Measurements from ENCODE around the gene RHBDD1.

RHBDD1 gene

DNA sequence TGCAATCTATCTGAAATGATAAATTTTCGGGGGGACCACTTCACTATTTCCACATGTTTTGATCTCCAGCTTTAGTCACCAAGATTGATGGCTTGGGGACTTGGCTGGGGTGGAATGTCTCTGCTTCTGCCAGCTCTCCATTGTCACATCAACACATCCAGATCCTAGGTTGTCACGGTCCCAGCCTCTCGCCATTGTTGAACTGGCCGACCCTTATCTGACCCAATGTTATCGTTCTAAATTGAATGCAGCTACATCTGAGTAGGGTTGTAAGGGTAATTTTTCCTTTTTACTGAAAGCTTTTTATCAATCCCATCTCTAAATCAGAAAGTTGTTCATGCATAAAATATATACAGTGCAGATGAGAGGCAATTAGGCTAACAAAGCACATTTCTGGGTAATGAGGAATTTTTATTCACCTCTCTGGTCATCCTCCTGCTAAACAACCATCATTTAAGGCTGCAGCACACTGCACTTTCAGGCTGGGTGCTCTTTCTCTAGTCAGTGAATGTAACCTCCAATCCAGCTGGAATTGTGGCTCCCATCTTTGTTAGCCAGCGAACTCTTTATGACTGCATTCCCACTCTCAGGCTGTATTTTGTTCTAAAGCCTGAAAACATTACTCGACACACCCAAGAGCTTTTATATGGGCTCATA lies 200.0 kb downstream of the RHBDD1 start:
- DNase-seq (ENCODE audit: low spot score): no peak

DNA sequence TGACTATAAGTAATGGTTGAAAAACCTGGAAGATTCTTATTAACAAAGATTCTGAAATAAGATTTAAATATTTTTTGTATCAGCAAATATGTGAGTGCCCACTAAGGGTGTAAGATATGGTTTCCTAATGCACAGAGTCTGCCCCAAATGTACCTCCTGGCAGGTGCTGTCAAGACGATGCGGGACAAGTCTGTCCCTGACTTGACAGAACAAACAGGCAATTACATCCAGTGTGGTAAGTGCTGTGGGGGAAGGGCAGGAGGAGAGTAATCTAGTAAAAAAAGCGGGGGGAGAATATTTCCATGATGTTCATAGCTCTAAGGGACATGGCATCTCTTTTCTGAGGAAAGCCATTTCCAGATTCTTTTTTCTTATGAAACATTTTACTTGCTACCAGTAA lies 200.7 kb downstream of the RHBDD1 start:
- no peak for DNase-seq (ENCODE audit: low spot score)

DNA sequence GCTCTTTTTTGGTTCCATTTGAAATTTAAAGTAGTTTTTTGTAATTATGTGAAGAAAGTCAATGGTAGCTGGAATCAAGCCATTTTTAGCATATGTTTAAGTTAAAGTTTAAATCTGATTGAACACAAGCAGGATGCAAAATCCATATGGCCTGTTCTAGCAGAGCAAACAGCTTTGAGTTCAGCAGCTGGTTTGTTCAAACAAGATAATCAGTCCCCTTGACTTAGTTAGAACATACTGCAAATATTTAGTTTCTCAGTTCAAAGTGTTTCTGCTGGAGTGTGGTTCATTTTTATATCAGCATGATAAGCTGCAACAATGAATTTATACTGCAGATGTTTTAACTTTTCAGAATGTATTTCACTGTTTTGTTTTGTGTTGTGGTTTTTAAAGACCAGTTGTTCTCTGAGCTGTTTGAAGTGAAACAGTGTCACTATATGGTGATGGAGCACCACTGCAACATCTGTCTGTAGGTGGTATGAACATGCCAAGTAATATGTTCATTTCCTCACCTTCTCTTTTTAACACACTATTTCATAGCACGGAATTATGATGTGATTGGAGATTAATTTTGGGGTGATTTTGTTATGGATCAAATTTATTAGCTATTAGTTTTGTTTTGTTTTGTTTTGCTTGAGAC lies 202.8 kb downstream of the RHBDD1 start:
- DNase-seq (ENCODE audit: low spot score): no peak

DNA sequence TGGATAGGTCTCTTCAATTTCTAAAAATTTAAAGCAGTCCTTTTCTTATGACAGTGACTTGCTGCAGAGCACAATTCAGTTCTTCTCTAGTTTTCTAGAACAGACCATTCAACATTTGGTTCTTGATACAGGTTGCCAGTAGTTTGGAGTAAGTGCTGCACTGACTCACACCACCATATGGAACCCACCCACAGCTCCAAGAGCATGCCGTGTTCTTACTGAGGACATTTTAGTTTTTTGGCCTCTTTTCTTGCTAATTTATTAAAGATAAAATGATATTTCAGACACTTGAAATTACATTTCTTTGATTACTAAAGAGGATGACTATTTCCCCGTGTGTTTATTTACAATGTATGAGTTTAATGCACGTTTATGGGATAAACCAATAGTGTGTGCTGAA lies 208.1 kb downstream of the RHBDD1 start:
- no peak for DNase-seq (ENCODE audit: low spot score)
